ENCODE results near the gene NPAS4.
"Not testable (repeated sequence)": the region's sequence is repeated elsewhere in the genome, so short reads cannot be mapped to it uniquely, and the experiment has no call there.

Gene NPAS4

GRCh38 chr11:66440101-66440939, 19.5 kb downstream of the NPAS4 start:
- H3K9ac ChIP-seq (ENCODE audit: low read length); H3K4me1 ChIP-seq (ENCODE audit: insufficient read depth, low read length); H3K4me3 ChIP-seq (ENCODE audit: low read depth in 1 of 2, low read length in 2 of 2); H3K27ac ChIP-seq (ENCODE audit: low read depth, low read length); H3K9me3 ChIP-seq (ENCODE audit: low read length); H3K27me3 ChIP-seq (ENCODE audit: control insufficient read depth in 1 of 2, insufficient read depth in 2 of 2, low read length in 2 of 2): not testable (repeated sequence)
- H3K36me3 ChIP-seq (ENCODE audit: insufficient read depth, low read length) = peaks cover 18% of the 10 kb centered on the region

GRCh38 chr11:66440940-66441282, 20.1 kb downstream of the NPAS4 start:
- H3K4me1 ChIP-seq (ENCODE audit: insufficient read depth, low read length); H3K9ac ChIP-seq (ENCODE audit: low read length); H3K4me3 ChIP-seq (ENCODE audit: low read depth in 1 of 2, low read length in 2 of 2); H3K27me3 ChIP-seq (ENCODE audit: control insufficient read depth in 1 of 2, insufficient read depth in 2 of 2, low read length in 2 of 2); H3K27ac ChIP-seq (ENCODE audit: low read depth, low read length); H3K9me3 ChIP-seq (ENCODE audit: low read length): not testable (repeated sequence)
- H3K36me3 ChIP-seq (ENCODE audit: insufficient read depth, low read length) = peaks cover 12% of the 10 kb centered on the region

DNA sequence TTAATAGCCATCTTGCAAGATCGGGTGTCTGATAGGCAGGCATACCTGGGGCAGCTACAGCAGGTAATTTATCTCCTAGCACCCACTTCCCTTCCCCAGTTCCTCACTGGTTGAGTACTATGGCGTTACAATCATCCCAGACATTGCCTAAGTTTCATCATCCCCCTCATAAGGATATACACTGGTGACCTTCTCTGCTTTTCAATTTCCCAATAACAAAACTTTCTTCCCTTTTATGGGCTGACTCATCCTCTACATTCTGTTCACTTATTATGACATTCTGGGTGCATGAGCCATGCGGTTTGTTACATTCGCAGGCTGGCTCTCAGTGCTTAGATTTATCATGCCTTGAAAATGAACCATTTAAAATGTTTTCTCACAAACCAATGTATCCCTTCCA, 22.8 kb downstream of the NPAS4 start:
- no peak overlapping the region for H3K4me3 ChIP-seq (ENCODE audit: low read depth in 1 of 2, low read length in 2 of 2)
- H3K27me3 ChIP-seq (ENCODE audit: control insufficient read depth in 1 of 2, insufficient read depth in 2 of 2, low read length in 2 of 2) = no peaks in the 10 kb centered on the region
- H3K9ac ChIP-seq (ENCODE audit: low read length) = no peak overlapping the region
- no peak overlapping the region for H3K27ac ChIP-seq (ENCODE audit: low read depth, low read length)
- no peaks in the 10 kb centered on the region for H3K36me3 ChIP-seq (ENCODE audit: insufficient read depth, low read length)
- no peaks in the 10 kb centered on the region for H3K4me1 ChIP-seq (ENCODE audit: insufficient read depth, low read length)
- no peaks in the 10 kb centered on the region for H3K9me3 ChIP-seq (ENCODE audit: low read length)

GRCh38 chr11:66447012-66447411, 26.2 kb downstream of the NPAS4 start:
- Histone ChIP-seq H3K9me3 (ENCODE audit: low read length) (no peaks in the 10 kb centered on the region), H3K27ac (ENCODE audit: low read depth, low read length) (no peak overlapping the region), H3K4me1 (ENCODE audit: insufficient read depth, low read length) (no peaks in the 10 kb centered on the region), H3K4me3 (ENCODE audit: low read depth in 1 of 2, low read length in 2 of 2) (no peak overlapping the region), H3K36me3 (ENCODE audit: insufficient read depth, low read length) (no peaks in the 10 kb centered on the region), H3K9ac (ENCODE audit: low read length) (no peak overlapping the region), H3K27me3 (ENCODE audit: control insufficient read depth in 1 of 2, insufficient read depth in 2 of 2, low read length in 2 of 2) (no peaks in the 10 kb centered on the region)

DNA sequence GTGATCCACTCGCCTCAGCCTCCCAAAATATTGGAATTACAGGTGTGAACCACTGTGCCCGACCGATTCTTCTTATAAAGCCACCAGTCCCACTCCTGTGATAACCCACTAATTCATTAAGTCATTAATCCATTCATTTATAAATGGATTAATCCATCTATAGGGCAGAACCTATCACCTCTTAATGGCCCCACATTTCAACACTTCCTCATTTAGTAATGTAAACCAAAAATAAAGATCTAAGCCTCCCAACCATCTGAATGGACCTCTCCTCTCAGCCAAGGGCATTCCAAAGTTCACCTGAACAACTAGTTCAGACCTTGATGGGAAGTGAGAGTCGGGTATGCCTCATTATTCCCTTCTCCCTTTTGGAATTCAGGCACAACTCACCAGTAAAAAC, 27.7 kb downstream of the NPAS4 start:
- Histone ChIP-seq H3K9ac (ENCODE audit: low read length) (no peak overlapping the region), H3K9me3 (ENCODE audit: low read length) (no peaks in the 10 kb centered on the region), H3K4me3 (ENCODE audit: low read depth in 1 of 2, low read length in 2 of 2) (no peak overlapping the region), H3K27me3 (ENCODE audit: control insufficient read depth in 1 of 2, insufficient read depth in 2 of 2, low read length in 2 of 2) (no peaks in the 10 kb centered on the region), H3K27ac (ENCODE audit: low read depth, low read length) (no peak overlapping the region), H3K4me1 (ENCODE audit: insufficient read depth, low read length) (no peaks in the 10 kb centered on the region), H3K36me3 (ENCODE audit: insufficient read depth, low read length) (no peaks in the 10 kb centered on the region)

DNA sequence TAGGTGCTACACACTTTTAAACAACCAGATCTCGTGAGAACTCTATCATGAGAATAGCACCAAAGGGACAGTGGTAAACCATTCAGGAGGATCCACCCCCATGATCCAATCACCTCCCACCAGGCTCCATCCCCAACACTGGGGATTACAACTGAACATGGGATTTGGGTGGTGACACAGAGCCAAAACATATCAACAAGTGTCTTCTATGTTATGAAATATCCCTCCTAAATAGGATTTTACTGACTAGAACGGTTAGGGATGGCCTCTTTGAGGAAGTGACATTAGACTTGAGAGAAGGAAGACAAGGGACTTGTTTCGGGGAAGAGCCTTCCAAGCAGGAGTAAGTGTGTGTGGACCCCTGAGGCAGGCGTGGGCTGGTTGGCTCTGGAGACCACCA, 29.7 kb downstream of the NPAS4 start:
- Histone ChIP-seq H3K27ac (ENCODE audit: low read depth, low read length) (no peak overlapping the region), H3K27me3 (ENCODE audit: control insufficient read depth in 1 of 2, insufficient read depth in 2 of 2, low read length in 2 of 2) (no peaks in the 10 kb centered on the region), H3K4me3 (ENCODE audit: low read depth in 1 of 2, low read length in 2 of 2) (no peak overlapping the region), H3K36me3 (ENCODE audit: insufficient read depth, low read length) (no peaks in the 10 kb centered on the region), H3K4me1 (ENCODE audit: insufficient read depth, low read length) (no peaks in the 10 kb centered on the region), H3K9me3 (ENCODE audit: low read length) (no peaks in the 10 kb centered on the region), H3K9ac (ENCODE audit: low read length) (no peak overlapping the region)

GRCh38 chr11:66451663-66452062, 30.8 kb downstream of the NPAS4 start:
- Histone ChIP-seq H3K9ac (ENCODE audit: low read length) (no peak overlapping the region), H3K36me3 (ENCODE audit: insufficient read depth, low read length) (no peaks in the 10 kb centered on the region), H3K27ac (ENCODE audit: low read depth, low read length) (no peak overlapping the region)

DNA sequence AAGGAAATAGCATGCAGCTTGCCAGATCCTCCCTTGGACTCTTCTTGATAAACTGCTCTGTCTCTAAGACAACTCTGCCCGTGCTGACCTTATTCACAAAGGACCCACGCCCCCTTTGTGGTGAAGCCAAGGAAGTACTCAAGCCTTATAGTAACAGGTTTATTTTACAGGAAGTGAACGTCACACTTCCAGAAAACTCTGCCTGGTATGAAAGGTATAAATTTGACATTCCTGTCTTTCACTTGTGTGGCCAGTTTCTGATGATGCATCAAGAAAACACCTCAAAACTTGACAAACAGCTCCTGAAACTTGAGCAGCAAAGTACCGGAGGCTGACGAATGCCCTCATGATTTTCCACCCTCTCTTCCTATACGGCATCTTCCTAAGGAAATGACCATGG, 33.4 kb downstream of the NPAS4 start:
- H3K36me3 ChIP-seq (ENCODE audit: insufficient read depth, low read length) = no peaks in the 10 kb centered on the region
- no peaks in the 10 kb centered on the region for H3K27me3 ChIP-seq (ENCODE audit: control insufficient read depth in 1 of 2, insufficient read depth in 2 of 2, low read length in 2 of 2)
- H3K4me1 ChIP-seq (ENCODE audit: insufficient read depth, low read length) = no peaks in the 10 kb centered on the region
- H3K4me3 ChIP-seq (ENCODE audit: low read depth in 1 of 2, low read length in 2 of 2) = no peak overlapping the region
- H3K9ac ChIP-seq (ENCODE audit: low read length) = no peak overlapping the region
- no peak overlapping the region for H3K27ac ChIP-seq (ENCODE audit: low read depth, low read length)
- H3K9me3 ChIP-seq (ENCODE audit: low read length) = no peaks in the 10 kb centered on the region

More at GRCh38 chr11:66451663-66452062, 30.8 kb downstream of the NPAS4 start:
- Histone ChIP-seq H3K9me3 (ENCODE audit: low read length) (no peaks in the 10 kb centered on the region), H3K4me1 (ENCODE audit: insufficient read depth, low read length) (no peaks in the 10 kb centered on the region), H3K4me3 (ENCODE audit: low read depth in 1 of 2, low read length in 2 of 2) (no peak overlapping the region), H3K27me3 (ENCODE audit: control insufficient read depth in 1 of 2, insufficient read depth in 2 of 2, low read length in 2 of 2) (no peaks in the 10 kb centered on the region)

- no peaks in the 10 kb centered on the region for H3K4me1 ChIP-seq (ENCODE audit: insufficient read depth, low read length)
- no peaks in the 10 kb centered on the region for H3K9me3 ChIP-seq (ENCODE audit: low read length)
- no peaks in the 10 kb centered on the region for H3K27me3 ChIP-seq (ENCODE audit: control insufficient read depth in 1 of 2, insufficient read depth in 2 of 2, low read length in 2 of 2)
- no peaks in the 10 kb centered on the region for H3K36me3 ChIP-seq (ENCODE audit: insufficient read depth, low read length)
- no peak overlapping the region for H3K27ac ChIP-seq (ENCODE audit: low read depth, low read length)
- no peak overlapping the region for H3K9ac ChIP-seq (ENCODE audit: low read length)
- no peak overlapping the region for H3K4me3 ChIP-seq (ENCODE audit: low read depth in 1 of 2, low read length in 2 of 2)
These were observed 34.0 kb downstream of the NPAS4 start for GRCh38 chr11:66454828-66455227.

DNA sequence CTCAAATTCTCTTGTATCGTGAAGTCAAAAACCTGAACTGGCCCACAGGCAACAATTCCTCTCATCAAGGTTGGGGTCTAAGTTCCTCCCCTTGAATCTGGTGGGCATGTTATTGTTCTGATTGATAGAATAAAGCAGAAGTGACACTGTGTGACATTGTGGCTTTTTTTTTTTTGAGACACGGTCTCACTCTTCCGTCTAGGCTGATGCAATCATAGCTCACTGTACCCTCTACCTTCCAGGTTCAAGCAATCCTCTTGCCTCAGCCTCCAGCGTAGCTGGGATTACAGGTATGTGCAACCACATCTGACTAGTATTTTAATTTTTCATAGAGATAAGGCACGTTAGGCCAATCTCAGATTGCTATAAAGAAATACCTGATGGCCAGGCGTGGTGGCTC, 37.0 kb downstream of the NPAS4 start:
- Histone ChIP-seq H3K27me3 (ENCODE audit: control insufficient read depth in 1 of 2, insufficient read depth in 2 of 2, low read length in 2 of 2) (no peaks in the 10 kb centered on the region), H3K27ac (ENCODE audit: low read depth, low read length) (no peak overlapping the region), H3K36me3 (ENCODE audit: insufficient read depth, low read length) (no peaks in the 10 kb centered on the region), H3K4me3 (ENCODE audit: low read depth in 1 of 2, low read length in 2 of 2) (no peak overlapping the region), H3K4me1 (ENCODE audit: insufficient read depth, low read length) (no peaks in the 10 kb centered on the region), H3K9me3 (ENCODE audit: low read length) (no peaks in the 10 kb centered on the region), H3K9ac (ENCODE audit: low read length) (no peak overlapping the region)

DNA sequence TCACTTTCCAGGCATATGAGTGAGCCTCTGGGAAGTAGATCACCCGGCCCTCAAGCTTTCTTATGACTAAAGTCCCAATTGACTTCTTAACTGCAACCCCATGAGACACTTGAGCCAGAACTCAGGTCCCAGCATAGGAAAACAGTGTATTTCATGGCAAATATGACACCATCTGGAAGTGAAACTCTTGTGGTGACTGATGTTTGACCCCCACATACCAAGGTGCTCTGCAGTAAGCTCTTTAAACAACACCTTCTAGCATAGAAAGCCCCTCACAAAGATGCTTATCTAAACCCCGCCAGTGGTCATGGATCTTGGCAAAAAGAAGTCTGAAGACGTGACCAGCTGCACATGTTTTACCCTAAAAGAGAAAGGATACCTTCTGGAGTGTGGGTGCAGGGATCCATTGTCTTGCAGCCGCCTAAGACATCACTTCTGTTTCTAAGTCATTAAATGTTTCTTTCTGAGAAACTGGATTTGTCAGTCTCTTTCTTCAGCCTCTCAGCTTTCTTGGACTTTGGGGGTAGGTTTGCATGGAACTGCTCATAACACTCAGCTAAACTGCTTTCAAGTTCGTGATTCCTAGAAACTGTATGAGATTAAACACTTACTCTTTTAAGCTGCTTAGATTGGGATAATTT, 38.4 kb downstream of the NPAS4 start:
- no peaks in the 10 kb centered on the region for H3K4me1 ChIP-seq (ENCODE audit: insufficient read depth, low read length)
- no peaks in the 10 kb centered on the region for H3K27me3 ChIP-seq (ENCODE audit: control insufficient read depth in 1 of 2, insufficient read depth in 2 of 2, low read length in 2 of 2)
- no peak overlapping the region for H3K4me3 ChIP-seq (ENCODE audit: low read depth in 1 of 2, low read length in 2 of 2)
- no peaks in the 10 kb centered on the region for H3K9me3 ChIP-seq (ENCODE audit: low read length)
- H3K36me3 ChIP-seq (ENCODE audit: insufficient read depth, low read length) = no peaks in the 10 kb centered on the region
- no peak overlapping the region for H3K27ac ChIP-seq (ENCODE audit: low read depth, low read length)
- no peak overlapping the region for H3K9ac ChIP-seq (ENCODE audit: low read length)

- Histone ChIP-seq H3K9ac (ENCODE audit: low read length) (no peak overlapping the region), H3K4me1 (ENCODE audit: insufficient read depth, low read length) (peaks cover 11% of the 10 kb centered on the region), H3K9me3 (ENCODE audit: low read length) (no peaks in the 10 kb centered on the region), H3K36me3 (ENCODE audit: insufficient read depth, low read length) (no peaks in the 10 kb centered on the region), H3K27me3 (ENCODE audit: control insufficient read depth in 1 of 2, insufficient read depth in 2 of 2, low read length in 2 of 2) (no peaks in the 10 kb centered on the region), H3K27ac (ENCODE audit: low read depth, low read length) (no peak overlapping the region), H3K4me3 (ENCODE audit: low read depth in 1 of 2, low read length in 2 of 2) (no peak overlapping the region)
These were observed 41.2 kb downstream of the NPAS4 start for GRCh38 chr11:66462010-66462409.
